H9 (cell line): ENCODE measurements around the gene TTC24. TPM values are rescaled to one million over a fixed set of nuclear protein-coding genes. Genes with fewer than 3 reads are reported as not detected.

Experiments used
- DNase-seq: peaks from one replicate; pipeline ENCODE4 v3.0.0-alpha.2; 2017
- H2AFZ ChIP-seq: one replicate; pipeline ENCODE4 v1.6.1; 2013; ENCODE audit warnings: mild to moderate bottlenecking, low read length, control low read depth, moderate library complexity
- H2AK5ac ChIP-seq: 2 replicates; pipeline ENCODE4 v1.6.1; 2013; ENCODE audit warnings: low read length, control low read depth, mixed read lengths; ENCODE audit not compliant: insufficient read length
- H2BK120ac ChIP-seq: one replicate; pipeline ENCODE4 v1.6.1; 2013; ENCODE audit warnings: low read depth, mild to moderate bottlenecking, low read length, control low read depth, inconsistent platforms; ENCODE audit not compliant: poor library complexity, severe bottlenecking
- H2BK12ac ChIP-seq: 2 replicates; pipeline ENCODE4 v1.6.1; 2013; ENCODE audit warnings: low read length, control low read depth, mixed read lengths, low read depth; ENCODE audit not compliant: insufficient read length
- H2BK15ac ChIP-seq: 2 replicates; pipeline ENCODE4 v1.6.1; 2013; ENCODE audit warnings: low read depth, low read length, control low read depth
- H2BK20ac ChIP-seq: one replicate; pipeline ENCODE4 v1.6.1; 2013; ENCODE audit warnings: low read depth, mild to moderate bottlenecking, low read length, control low read depth, inconsistent platforms; ENCODE audit not compliant: poor library complexity, severe bottlenecking
- H2BK5ac ChIP-seq: 2 replicates; pipeline ENCODE4 v1.6.1; 2013; ENCODE audit warnings: low read length, control low read depth, mixed read lengths; ENCODE audit not compliant: insufficient read length
- H3K14ac ChIP-seq: 2 replicates; pipeline ENCODE4 v1.6.1; 2013; ENCODE audit warnings: low read length, control low read depth; ENCODE audit not compliant: insufficient read depth
- H3K18ac ChIP-seq: 2 replicates; pipeline ENCODE4 v1.6.1; 2013; ENCODE audit warnings: low read depth, mild to moderate bottlenecking, mixed read lengths, low read length, control low read depth; ENCODE audit not compliant: insufficient read length
- H3K23ac ChIP-seq: 2 replicates; pipeline ENCODE4 v1.6.1; 2013; ENCODE audit warnings: low read length, control low read depth, mixed read lengths, low read depth; ENCODE audit not compliant: insufficient read length
- H3K23me2 ChIP-seq: 2 replicates; pipeline ENCODE4 v1.6.1; 2013; ENCODE audit warnings: low read depth, mild to moderate bottlenecking, mixed read lengths, low read length, control low read depth; ENCODE audit not compliant: insufficient read length, poor library complexity, severe bottlenecking
- H3K27ac ChIP-seq: 2 replicates; pipeline ENCODE4 v1.5.1; 2013; ENCODE audit warnings: low read length, control low read depth, mixed read lengths, low read depth; ENCODE audit not compliant: insufficient read length
- H3K27me3 ChIP-seq: 2 replicates; pipeline ENCODE4 v1.6.1; 2013; ENCODE audit warnings: low read length, control low read depth, inconsistent platforms; ENCODE audit not compliant: insufficient read depth
- H3K4ac ChIP-seq: 2 replicates; pipeline ENCODE4 v1.6.1; 2013; ENCODE audit warnings: low read depth, mild to moderate bottlenecking, control low read depth, inconsistent platforms, low read length, moderate library complexity
- H3K4me1 ChIP-seq: 2 replicates; pipeline ENCODE4 v1.6.1; 2013; ENCODE audit warnings: low read length, control low read depth, inconsistent platforms; ENCODE audit not compliant: insufficient read depth
- H3K4me2 ChIP-seq: 2 replicates; pipeline ENCODE4 v1.6.1; 2013; ENCODE audit warnings: low read length, control low read depth, mixed read lengths; ENCODE audit not compliant: insufficient read length, insufficient read depth
- H3K56ac ChIP-seq: 2 replicates; pipeline ENCODE4 v1.6.1; 2013; ENCODE audit warnings: low read depth, mild to moderate bottlenecking, mixed read lengths, low read length, control low read depth; ENCODE audit not compliant: insufficient read length
- H3K79me1 ChIP-seq: 2 replicates; pipeline ENCODE4 v1.6.1; 2013; ENCODE audit warnings: low read depth, mild to moderate bottlenecking, moderate library complexity, low read length, control low read depth, inconsistent platforms; ENCODE audit not compliant: insufficient read depth, poor library complexity, severe bottlenecking
- H3K79me2 ChIP-seq: 2 replicates; pipeline ENCODE4 v1.6.1; 2013; ENCODE audit warnings: low read length, control low read depth, inconsistent platforms; ENCODE audit not compliant: insufficient read depth
- H3K9ac ChIP-seq: 2 replicates; pipeline ENCODE4 v1.6.1; 2013; ENCODE audit warnings: low read length, control low read depth, mixed read lengths; ENCODE audit not compliant: insufficient read length; ENCODE audit errors: extremely low read depth
- H3K9me3 ChIP-seq: one replicate; pipeline ENCODE4 v1.6.1; 2013; ENCODE audit warnings: low read depth, low read length, inconsistent platforms; ENCODE audit not compliant: control insufficient read depth
- H3T11ph ChIP-seq: one replicate; pipeline ENCODE4 v1.6.1; 2013; ENCODE audit warnings: mild to moderate bottlenecking, low read length, control low read depth, inconsistent platforms
- H4K20me1 ChIP-seq: one replicate; pipeline ENCODE4 v1.6.1; 2013; ENCODE audit not compliant: control insufficient read depth, insufficient read length, insufficient read depth
- H4K5ac ChIP-seq: 2 replicates; pipeline ENCODE4 v1.6.1; 2013; ENCODE audit warnings: low read depth, mild to moderate bottlenecking, mixed read lengths, low read length, control low read depth; ENCODE audit not compliant: insufficient read length
- H4K8ac ChIP-seq: replicated peaks from 2 replicates; pipeline ENCODE4 v1.6.1; 2013; ENCODE audit warnings: low read length, control low read depth, mixed read lengths, low read depth; ENCODE audit not compliant: insufficient read length
- H4K91ac ChIP-seq: 2 replicates; pipeline ENCODE4 v1.6.1; 2013; ENCODE audit warnings: low read depth, mild to moderate bottlenecking, moderate library complexity, mixed read lengths, low read length, control low read depth; ENCODE audit not compliant: insufficient read length
- H3K27ac Mint-ChIP-seq, 3 experiments: 2 replicates in 2 of 3; 3 replicates in 1 of 3; pipeline ENCODE4 v1.8.0; 2020 to 2021; ENCODE audit warnings: mixed read lengths in 3 of 3, mild to moderate bottlenecking in 1 of 3, moderate library complexity in 1 of 3
- H3K27me3 Mint-ChIP-seq: 2 replicates; pipeline ENCODE4 v1.8.0; 2021; ENCODE audit warnings: low read depth, mild to moderate bottlenecking, moderate library complexity, mixed read lengths
- H3K36me3 Mint-ChIP-seq, 3 experiments: 2 replicates in 2 of 3; 3 replicates in 1 of 3; pipeline ENCODE4 v1.8.0; 2020 to 2021; ENCODE audit warnings: low read depth in 3 of 3, mixed read lengths in 3 of 3; ENCODE audit not compliant: insufficient read depth in 1 of 3
- H3K4me1 Mint-ChIP-seq, 2 experiments: 2 replicates each; pipeline ENCODE4 v1.8.0; 2020; ENCODE audit warnings: mixed read lengths in 2 of 2
- H3K4me3 Mint-ChIP-seq, 2 experiments: 2 replicates in 1 of 2; 3 replicates in 1 of 2; pipeline ENCODE4 v1.8.0; 2020 to 2021; ENCODE audit warnings: mild to moderate bottlenecking in 2 of 2, mixed read lengths in 2 of 2, moderate library complexity in 1 of 2
- H3K9me3 Mint-ChIP-seq, 2 experiments: 2 replicates in 1 of 2; 3 replicates in 1 of 2; pipeline ENCODE4 v1.8.0; 2020; ENCODE audit warnings: mild to moderate bottlenecking in 2 of 2, mixed read lengths in 2 of 2, moderate library complexity in 1 of 2
- WGBS: extraction: QIAGEN DNeasy Blood & Tissue Kit; methylation state at CpG from one replicate; pipeline ENCODE4 v1.1.7; 2013; ENCODE audit warnings: missing lambda C conversion rate, low lambda C conversion rate, mixed read lengths; ENCODE audit not compliant: insufficient read length; ENCODE audit errors: extremely low coverage; 5-methylcytosine and 5-hydroxymethylcytosine counted together
- total RNA-seq: library from RNA; stranded (reverse); gene quantifications from 2 replicates; pipeline ENCODE4 v1.2.1, GENCODE V29; 2021
- TF ChIP-seq, protein P1 (sequence below): fragments of 200-600 bp; sonication (generic); conservative IDR thresholded peaks from 3 replicates; pipeline ENCODE4 v1.8.0; 2021; ENCODE audit warnings: antibody characterized with exemption, mild to moderate bottlenecking

TTC24 gene
- total RNA-seq, 1 experiment from 2014 or later: 0.26 TPM

DNA sequence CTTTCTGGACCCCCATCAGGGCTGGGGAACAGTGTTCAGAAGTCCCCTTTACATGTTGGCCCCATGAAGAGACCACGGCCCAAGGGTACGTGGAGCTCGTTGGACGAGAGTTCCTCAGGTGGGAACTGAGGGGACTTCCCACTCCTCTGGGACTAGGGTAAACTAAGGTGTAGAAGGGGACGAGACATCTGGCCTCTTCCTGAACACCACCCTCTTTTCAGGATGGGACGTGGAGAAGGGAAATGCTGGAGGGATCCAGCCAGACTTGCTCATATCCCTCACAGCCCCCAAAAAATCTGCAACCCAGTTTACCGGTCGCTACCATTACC is 14.1 kb downstream of the TTC24 start:
- no peak overlapping the region for H3K23ac ChIP-seq

More for the DNA sequence above, 14.1 kb downstream of the TTC24 start:
- Mint-ChIP-seq H3K9me3 (no peaks in the 10 kb centered on the region), H3K4me3 (no peak overlapping the region), H3K4me1 (peaks cover 16 to 17% of the 10 kb centered on the region in 2 experiments), H3K36me3 (peaks cover 29 to 63% (median 50%) of the 10 kb centered on the region in 3 experiments; a peak in 6 of 7 replicates), H3K27me3 (no peaks in the 10 kb centered on the region), H3K27ac (no peak overlapping the region)
- H3K27me3 ChIP-seq: no peaks in the 10 kb centered on the region
- WGBS: no CpG with 5 or more reads among the region's 8 CpGs
- H3K79me1 ChIP-seq: no peaks in the 10 kb centered on the region
- no peak overlapping the region for H2BK20ac ChIP-seq
- H2AFZ ChIP-seq: no peak overlapping the region
- TF ChIP-seq, protein P1, sequence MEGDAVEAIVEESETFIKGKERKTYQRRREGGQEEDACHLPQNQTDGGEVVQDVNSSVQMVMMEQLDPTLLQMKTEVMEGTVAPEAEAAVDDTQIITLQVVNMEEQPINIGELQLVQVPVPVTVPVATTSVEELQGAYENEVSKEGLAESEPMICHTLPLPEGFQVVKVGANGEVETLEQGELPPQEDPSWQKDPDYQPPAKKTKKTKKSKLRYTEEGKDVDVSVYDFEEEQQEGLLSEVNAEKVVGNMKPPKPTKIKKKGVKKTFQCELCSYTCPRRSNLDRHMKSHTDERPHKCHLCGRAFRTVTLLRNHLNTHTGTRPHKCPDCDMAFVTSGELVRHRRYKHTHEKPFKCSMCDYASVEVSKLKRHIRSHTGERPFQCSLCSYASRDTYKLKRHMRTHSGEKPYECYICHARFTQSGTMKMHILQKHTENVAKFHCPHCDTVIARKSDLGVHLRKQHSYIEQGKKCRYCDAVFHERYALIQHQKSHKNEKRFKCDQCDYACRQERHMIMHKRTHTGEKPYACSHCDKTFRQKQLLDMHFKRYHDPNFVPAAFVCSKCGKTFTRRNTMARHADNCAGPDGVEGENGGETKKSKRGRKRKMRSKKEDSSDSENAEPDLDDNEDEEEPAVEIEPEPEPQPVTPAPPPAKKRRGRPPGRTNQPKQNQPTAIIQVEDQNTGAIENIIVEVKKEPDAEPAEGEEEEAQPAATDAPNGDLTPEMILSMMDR: no peak
- no peak overlapping the region for H3K56ac ChIP-seq
- H3K14ac ChIP-seq: no peak overlapping the region
- no peak for DNase-seq
- H3K4me2 ChIP-seq: no peak overlapping the region
- no peak overlapping the region for H2BK12ac ChIP-seq
- H4K8ac ChIP-seq: no peak overlapping the region
- no peak overlapping the region for H3K27ac ChIP-seq
- H2AK5ac ChIP-seq: no peak overlapping the region
- no peak overlapping the region for H2BK120ac ChIP-seq
- H3K9ac ChIP-seq: no peak overlapping the region
- H3K23me2 ChIP-seq: peaks cover 3% of the 10 kb centered on the region
- H4K5ac ChIP-seq: no peak overlapping the region
- H2BK15ac ChIP-seq: no peak overlapping the region
- no peak overlapping the region for H3K18ac ChIP-seq
- H3K79me2 ChIP-seq: no peaks in the 10 kb centered on the region
- H3K4ac ChIP-seq: no peak overlapping the region
- peaks cover 2% of the 10 kb centered on the region for H4K20me1 ChIP-seq
- no peak overlapping the region for H3T11ph ChIP-seq
- H4K91ac ChIP-seq: no peak overlapping the region
- H2BK5ac ChIP-seq: no peak overlapping the region
- no peaks in the 10 kb centered on the region for H3K9me3 ChIP-seq
- no peaks in the 10 kb centered on the region for H3K4me1 ChIP-seq
